Glutamatergic neuron (in vitro differentiated cells): ENCODE results near the gene HSP90AB1. TPM values are rescaled to one million over a fixed set of nuclear protein-coding genes. Genes with fewer than 3 reads are reported as not detected.

Experiments used
- DNase-seq: peaks from one replicate; pipeline ENCODE4 v3.0.0; 2022
- H3K27ac Mint-ChIP-seq: one replicate; pipeline ENCODE4 v1.8.0; 2020; ENCODE audit warnings: mild to moderate bottlenecking, mixed read lengths, inconsistent platforms; ENCODE audit not compliant: unreplicated experiment
- H3K27me3 Mint-ChIP-seq: one replicate; pipeline ENCODE4 v1.8.0; 2020; ENCODE audit warnings: mild to moderate bottlenecking, moderate library complexity, mixed read lengths, inconsistent platforms; ENCODE audit not compliant: unreplicated experiment
- H3K36me3 Mint-ChIP-seq: one replicate; pipeline ENCODE4 v1.8.0; 2020; ENCODE audit warnings: mild to moderate bottlenecking, mixed read lengths, inconsistent platforms; ENCODE audit not compliant: unreplicated experiment
- H3K4me1 Mint-ChIP-seq: one replicate; pipeline ENCODE4 v1.8.0; 2020; ENCODE audit warnings: mild to moderate bottlenecking, low read depth, mixed read lengths, inconsistent platforms; ENCODE audit not compliant: unreplicated experiment
- H3K4me3 Mint-ChIP-seq: one replicate; pipeline ENCODE4 v1.8.0; 2020; ENCODE audit warnings: mild to moderate bottlenecking, mixed read lengths, inconsistent platforms; ENCODE audit not compliant: unreplicated experiment
- H3K9me3 Mint-ChIP-seq: one replicate; pipeline ENCODE4 v1.8.0; 2020; ENCODE audit warnings: mild to moderate bottlenecking, moderate library complexity, mixed read lengths, inconsistent platforms; ENCODE audit not compliant: unreplicated experiment
- total RNA-seq: library from RNA; stranded (reverse); fragmentation: NEBNext Ultra II Directional; extraction: Animal tissue kit (Norgen Biotek cat#: 25700); gene quantifications from one replicate; pipeline ENCODE4 v1.2.1, GENCODE V29; 2021; ENCODE audit not compliant: unreplicated experiment
- TF ChIP-seq, protein P1 (sequence below): fragments of 200-600 bp; sonication (generic); IDR thresholded peaks from one replicate; pipeline ENCODE4 v1.5.0; 2021; ENCODE audit not compliant: partially characterized antibody, unreplicated experiment

Gene HSP90AB1
- total RNA-seq, 1 donor from 2014 or later, result 771 TPM

DNA sequence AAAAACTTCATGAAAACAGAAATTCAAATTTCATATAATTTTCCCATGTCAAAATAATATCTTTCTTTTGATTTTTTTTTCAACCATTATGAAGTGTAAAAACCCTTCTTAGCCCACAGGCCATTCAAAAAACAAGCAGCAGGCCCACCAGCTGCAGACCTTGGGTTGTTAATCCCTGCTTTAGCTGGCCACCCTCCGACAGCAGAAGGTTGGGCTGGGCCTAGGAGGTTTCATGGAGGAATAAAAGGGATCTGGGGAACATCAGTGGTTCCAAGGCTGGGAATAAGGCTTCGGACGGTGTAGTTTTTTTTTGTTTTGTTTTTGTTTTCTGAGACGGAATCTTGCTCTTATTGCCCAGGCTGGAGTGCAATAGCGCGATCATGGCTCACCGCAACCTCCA is 3.6 kb upstream of the HSP90AB1 start:
- no peak overlapping the region for H3K4me3 Mint-ChIP-seq
- H3K27me3 Mint-ChIP-seq, result peaks cover 26% of the 10 kb centered on the region

DNA sequence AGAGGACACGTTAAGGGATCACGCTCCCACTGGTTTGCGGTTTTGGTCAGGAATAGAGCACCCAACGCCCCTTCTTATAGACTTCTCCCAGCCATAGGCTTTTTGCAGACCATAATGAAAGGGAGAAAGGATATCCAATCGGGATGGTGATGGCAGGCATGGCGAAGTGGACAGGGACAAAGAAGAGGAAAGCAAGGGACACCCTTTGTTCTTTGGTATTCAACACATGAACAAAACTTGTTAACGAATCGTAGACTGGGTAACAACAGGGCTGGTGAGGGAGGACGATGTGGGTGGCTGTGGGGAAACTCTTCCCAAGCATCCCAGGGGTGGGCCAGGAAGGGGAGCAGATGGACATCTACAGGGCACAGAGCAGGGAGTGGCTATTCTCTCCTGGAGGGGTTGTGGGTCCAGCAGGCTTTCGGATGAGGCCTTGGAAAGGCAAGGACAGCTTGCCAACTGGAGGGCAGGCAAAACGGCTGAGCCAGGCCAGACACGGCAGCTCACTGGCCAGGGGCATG is 1.4 kb upstream of the HSP90AB1 start:
- H3K9me3 Mint-ChIP-seq, result peaks cover 26% of the 10 kb centered on the region
- peak overlapping the region; percentile 99 for H3K27ac Mint-ChIP-seq
- DNase-seq, result no peak
- H3K27me3 Mint-ChIP-seq, result peaks cover 25% of the 10 kb centered on the region
- peak overlapping the region; percentile 95 for H3K4me3 Mint-ChIP-seq
- TF ChIP-seq, protein P1, sequence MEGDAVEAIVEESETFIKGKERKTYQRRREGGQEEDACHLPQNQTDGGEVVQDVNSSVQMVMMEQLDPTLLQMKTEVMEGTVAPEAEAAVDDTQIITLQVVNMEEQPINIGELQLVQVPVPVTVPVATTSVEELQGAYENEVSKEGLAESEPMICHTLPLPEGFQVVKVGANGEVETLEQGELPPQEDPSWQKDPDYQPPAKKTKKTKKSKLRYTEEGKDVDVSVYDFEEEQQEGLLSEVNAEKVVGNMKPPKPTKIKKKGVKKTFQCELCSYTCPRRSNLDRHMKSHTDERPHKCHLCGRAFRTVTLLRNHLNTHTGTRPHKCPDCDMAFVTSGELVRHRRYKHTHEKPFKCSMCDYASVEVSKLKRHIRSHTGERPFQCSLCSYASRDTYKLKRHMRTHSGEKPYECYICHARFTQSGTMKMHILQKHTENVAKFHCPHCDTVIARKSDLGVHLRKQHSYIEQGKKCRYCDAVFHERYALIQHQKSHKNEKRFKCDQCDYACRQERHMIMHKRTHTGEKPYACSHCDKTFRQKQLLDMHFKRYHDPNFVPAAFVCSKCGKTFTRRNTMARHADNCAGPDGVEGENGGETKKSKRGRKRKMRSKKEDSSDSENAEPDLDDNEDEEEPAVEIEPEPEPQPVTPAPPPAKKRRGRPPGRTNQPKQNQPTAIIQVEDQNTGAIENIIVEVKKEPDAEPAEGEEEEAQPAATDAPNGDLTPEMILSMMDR, result no peak
- H3K4me1 Mint-ChIP-seq, result peaks cover 25% of the 10 kb centered on the region
- peaks cover 10% of the 10 kb centered on the region for H3K36me3 Mint-ChIP-seq

More for the DNA sequence above, 3.6 kb upstream of the HSP90AB1 start:
- Mint-ChIP-seq H3K36me3 (peaks cover under 1% of the 10 kb centered on the region), H3K4me1 (peaks cover 16% of the 10 kb centered on the region), H3K27ac (no peak overlapping the region), H3K9me3 (peaks cover 21% of the 10 kb centered on the region)
- TF ChIP-seq, protein P1, result no peak
- no peak for DNase-seq

DNA sequence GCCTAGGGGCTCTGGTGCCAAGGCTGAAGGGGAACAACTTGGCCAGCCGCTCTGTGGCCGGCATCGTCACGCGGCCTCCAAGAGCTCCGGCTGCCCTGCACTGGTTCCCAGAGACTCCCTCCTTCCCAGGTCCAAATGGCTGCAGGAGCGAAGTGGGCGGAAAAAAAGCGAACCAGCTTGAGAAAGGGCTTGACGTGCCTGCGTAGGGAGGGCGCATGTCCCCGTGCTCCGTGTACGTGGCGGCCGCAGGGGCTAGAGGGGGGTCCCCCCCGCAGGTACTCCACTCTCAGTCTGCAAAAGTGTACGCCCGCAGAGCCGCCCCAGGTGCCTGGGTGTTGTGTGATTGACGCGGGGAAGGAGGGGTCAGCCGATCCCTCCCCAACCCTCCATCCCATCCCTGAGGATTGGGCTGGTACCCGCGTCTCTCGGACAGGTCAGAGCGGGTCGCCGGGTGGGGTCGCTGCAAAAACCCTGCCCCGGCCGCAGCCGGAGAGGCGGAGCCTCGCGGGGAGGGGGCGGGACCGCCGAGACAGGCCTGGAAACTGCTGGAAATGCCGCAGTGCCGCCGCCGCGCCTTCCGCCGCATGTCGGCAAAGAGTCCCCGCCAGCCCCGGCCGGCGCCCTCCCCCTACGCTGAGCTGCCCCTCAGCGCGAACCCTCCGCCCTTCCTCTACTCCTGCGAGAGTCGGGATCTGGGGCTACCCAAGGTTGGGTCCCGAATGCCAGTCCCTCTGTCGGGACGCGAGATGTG is 814 bp upstream of the HSP90AB1 start:
- H3K4me1 Mint-ChIP-seq, result peaks cover 25% of the 10 kb centered on the region
- H3K27me3 Mint-ChIP-seq, result peaks cover 25% of the 10 kb centered on the region
- peak overlapping the region; percentile 98 for H3K4me3 Mint-ChIP-seq
- peak overlapping the region; percentile 99 for H3K27ac Mint-ChIP-seq
- DNase-seq, result peak; percentile 98
- H3K36me3 Mint-ChIP-seq, result peaks cover 11% of the 10 kb centered on the region
- TF ChIP-seq, protein P1, result no peak
- H3K9me3 Mint-ChIP-seq, result peaks cover 26% of the 10 kb centered on the region

DNA sequence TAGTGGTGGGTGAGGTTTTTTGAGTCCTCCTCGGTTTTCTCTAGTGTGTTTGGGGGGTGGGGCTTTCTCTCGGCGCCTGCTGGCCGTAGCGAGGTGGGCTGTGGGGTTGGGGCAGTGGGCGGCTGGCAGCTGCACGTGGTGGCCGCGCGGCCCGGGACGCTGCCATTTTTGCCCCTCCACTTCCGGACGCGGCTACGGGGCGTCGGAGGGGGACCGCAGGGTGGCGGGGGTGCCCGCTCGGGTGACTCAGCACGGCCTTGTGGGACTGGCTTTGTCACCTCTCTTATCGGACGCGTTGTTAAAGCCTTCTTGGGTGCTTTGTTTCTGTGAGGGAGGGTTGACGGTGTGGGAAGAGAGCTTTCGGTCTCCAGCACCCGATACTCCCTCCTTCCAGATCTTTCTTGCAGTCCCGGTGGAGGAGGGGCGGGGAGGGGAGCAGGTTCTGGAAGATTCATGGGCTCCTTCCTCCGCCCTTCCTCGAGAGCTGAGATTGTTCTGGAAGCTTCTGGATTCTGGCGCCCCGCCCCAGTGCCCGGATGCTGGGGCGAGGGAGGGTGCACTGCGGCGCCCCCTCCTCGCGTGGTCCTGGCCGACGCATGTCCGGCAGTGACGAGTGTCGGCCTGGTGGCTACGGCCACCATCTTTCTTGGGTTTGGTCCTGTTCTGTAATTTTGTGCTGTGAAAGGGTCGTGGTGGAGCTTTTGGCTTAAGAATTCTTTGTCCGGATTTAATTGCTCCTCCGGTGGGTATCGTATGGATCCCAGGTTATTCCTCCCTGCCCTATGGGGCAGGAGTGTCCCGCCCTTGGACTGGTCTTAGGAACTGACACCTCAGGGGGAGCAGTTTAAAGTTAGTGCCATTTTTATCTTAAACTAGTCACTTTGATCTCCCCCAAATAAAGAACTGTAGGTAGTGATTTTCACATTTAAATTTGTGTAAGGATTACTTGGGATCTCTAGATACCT is 719 bp downstream of the HSP90AB1 start:
- DNase-seq, result peak; percentile 82
- Mint-ChIP-seq H3K4me3 (peak overlapping the region; percentile 98), H3K27me3 (peaks cover 25% of the 10 kb centered on the region), H3K36me3 (peaks cover 16% of the 10 kb centered on the region), H3K27ac (peak overlapping the region; percentile 99), H3K4me1 (peaks cover 28% of the 10 kb centered on the region), H3K9me3 (peaks cover 26% of the 10 kb centered on the region)
- TF ChIP-seq, protein P1, result no peak
